ENCODE data around the gene CDK3. TPM values are rescaled to one million over a fixed set of nuclear protein-coding genes. Genes with fewer than 3 reads are reported as not detected.
"Not testable (repeated sequence)": the region's sequence is repeated elsewhere in the genome, so short reads cannot be mapped to it uniquely, and the experiment has no call there.

CDK3 gene
- total RNA-seq, 1 donor from 2014 or later = 7.2 TPM

GRCh38 chr17:76039121-76039520 lies 38.5 kb downstream of the CDK3 start:
- no peak for DNase-seq

GRCh38 chr17:76040376-76040775 lies 39.7 kb downstream of the CDK3 start:
- no peak for DNase-seq

- not testable (repeated sequence) for DNase-seq
These were observed 42.2 kb downstream of the CDK3 start for GRCh38 chr17:76042868-76043267.

- DNase-seq = not testable (repeated sequence)
These were observed 43.9 kb downstream of the CDK3 start for GRCh38 chr17:76044475-76045007.

- no peak for DNase-seq
These were observed 45.4 kb downstream of the CDK3 start for GRCh38 chr17:76046064-76046463.

- DNase-seq = no peak
These were observed 47.5 kb downstream of the CDK3 start for GRCh38 chr17:76048025-76048605.

- DNase-seq = no peak
These were observed 48.1 kb downstream of the CDK3 start for GRCh38 chr17:76048711-76049110.

GRCh38 chr17:76049239-76049638 lies 48.6 kb downstream of the CDK3 start:
- no peak for DNase-seq

- DNase-seq = no peak
These were observed 49.3 kb downstream of the CDK3 start for GRCh38 chr17:76049836-76050537.

GRCh38 chr17:76050538-76051467 lies 50.1 kb downstream of the CDK3 start:
- no peak for DNase-seq

- no peak for DNase-seq
These were observed 50.9 kb downstream of the CDK3 start for GRCh38 chr17:76051561-76051960.

GRCh38 chr17:76053246-76054111 lies 52.8 kb downstream of the CDK3 start:
- no peak for DNase-seq

- DNase-seq = no peak
These were observed 53.4 kb downstream of the CDK3 start for GRCh38 chr17:76054112-76054476.

Other genes with a start within 250 kb of the CDK3 start
- gene GALK1, start 235.7 kb upstream of the CDK3 start, total RNA-seq = 17.6 TPM
- gene UNK, start 216.0 kb upstream of the CDK3 start, total RNA-seq = 16.9 TPM
- gene UNC13D, start 156.5 kb upstream of the CDK3 start, total RNA-seq = 82.3 TPM
- gene WBP2, start 145.5 kb upstream of the CDK3 start, total RNA-seq = 22.9 TPM
- 54.2 TPM for gene TRIM47, start 122.3 kb upstream of the CDK3 start, total RNA-seq
- 25.8 TPM for gene TRIM65, start 103.9 kb upstream of the CDK3 start, total RNA-seq
- gene MRPL38, start 96.0 kb upstream of the CDK3 start, total RNA-seq = 62.1 TPM
- gene FBF1, start 59.8 kb upstream of the CDK3 start, total RNA-seq = 9.8 TPM
- gene ACOX1, start 21.7 kb upstream of the CDK3 start, total RNA-seq = 33.8 TPM
- 13.4 TPM for gene TEN1, start 21.6 kb upstream of the CDK3 start, total RNA-seq
- gene EVPL, start 26.5 kb downstream of the CDK3 start, total RNA-seq = 42.3 TPM
- gene SRP68, start 71.7 kb downstream of the CDK3 start, total RNA-seq = 50.0 TPM
- gene GALR2, start 73.9 kb downstream of the CDK3 start, total RNA-seq = not detected
- gene ZACN, start 78.3 kb downstream of the CDK3 start, total RNA-seq = not detected
- gene EXOC7, start 102.9 kb downstream of the CDK3 start, total RNA-seq = 81.2 TPM
- gene FOXJ1, start 140.4 kb downstream of the CDK3 start, total RNA-seq = 0.51 TPM
- 6.7 TPM for gene RNF157, start 239.6 kb downstream of the CDK3 start, total RNA-seq